ENCODE measurements around the gene DEPDC4. TPM values are rescaled to one million over a fixed set of nuclear protein-coding genes. Genes with fewer than 3 reads are reported as not detected.
"Not testable (repeated sequence)": the region's sequence is repeated elsewhere in the genome, so short reads cannot be mapped to it uniquely, and the experiment has no call there.

Gene DEPDC4
- total and polyA plus RNA-seq, 12 donors: 0.47 to 2.0 (median 0.77) TPM

- Histone ChIP-seq H3K36me3 (peaks cover 0 to 70% (median under 1%) of the 10 kb centered on the region in 9 donors), H3K4me1 (no peaks in the 10 kb centered on the region), H3K9me3 (no peaks in the 10 kb centered on the region), H3K27ac (no peak overlapping the region), H3K4me3 (no peak overlapping the region), H3K27me3 (no peaks in the 10 kb centered on the region)
- DNase-seq (no peak), ATAC-seq (no peak)
- intact Hi-C loops (cut with DNase I): no loop called here
- TF ChIP-seq CTCF (IDR thresholded peaks at IDR 0.05): no peak
- 74 to 89% methylated on average over 5 of the region's 5 CpGs for WGBS, 2 donors
Measured at GRCh38 chr12:100289038-100289437, 22.2 kb upstream of the DEPDC4 start.

- H3K4me3 ChIP-seq; H3K27ac ChIP-seq; ATAC-seq; H3K4me1 ChIP-seq; H3K9me3 ChIP-seq; DNase-seq; H3K27me3 ChIP-seq; intact Hi-C loops (cut with DNase I): not testable (repeated sequence)
- peaks cover 0 to 54% (median 11%) of the 10 kb centered on the region in 9 donors for H3K36me3 ChIP-seq
- 95 to 97% methylated on average over 12 of the region's 12 CpGs for WGBS, 2 donors
Measured at GRCh38 chr12:100284556-100284955, 17.7 kb upstream of the DEPDC4 start.

GRCh38 chr12:100279607-100280244 lies 12.8 kb upstream of the DEPDC4 start:
- DNase-seq (no peak), ATAC-seq (no peak)
- WGBS, 2 donors: 78 to 92% methylated on average over 1 of the region's 1 CpG
- Histone ChIP-seq H3K27ac (no peak overlapping the region), H3K27me3 (no peaks in the 10 kb centered on the region), H3K36me3 (peaks cover 0 to 25% (median 11%) of the 10 kb centered on the region in 9 donors), H3K9me3 (no peaks in the 10 kb centered on the region), H3K4me1 (peaks cover 0 to 11% (median 6%) of the 10 kb centered on the region in 9 donors), H3K4me3 (no peak overlapping the region)
- TF ChIP-seq CTCF (IDR thresholded peaks at IDR 0.05): no peak
- intact Hi-C loops (cut with DNase I): loop anchor here in 2 of 10 donors (5.0 to 10.0 kb wide), 2 partner anchors 33 to 55 kb away; no protein-coding TSS in a partner anchor

GRCh38 chr12:100279159-100279558 lies 12.3 kb upstream of the DEPDC4 start:
- WGBS, 2 donors: 94 to 97% methylated on average over 7 of the region's 7 CpGs
- no peak overlapping the region for H3K27ac ChIP-seq
- peaks cover 0 to 20% (median 9%) of the 10 kb centered on the region in 9 donors for H3K36me3 ChIP-seq
- H3K4me1 ChIP-seq: peaks cover 0 to 13% (median 7%) of the 10 kb centered on the region in 9 donors
- H3K4me3 ChIP-seq: no peak overlapping the region
- ATAC-seq (no peak), DNase-seq (no peak)
- no peaks in the 10 kb centered on the region for H3K9me3 ChIP-seq
- TF ChIP-seq CTCF (IDR thresholded peaks at IDR 0.05): no peak
- intact Hi-C loops (cut with DNase I): loop anchor here in 2 of 10 donors (5.0 to 10.0 kb wide), 2 partner anchors 33 to 56 kb away; no protein-coding TSS in a partner anchor
- no peaks in the 10 kb centered on the region for H3K27me3 ChIP-seq

- 90 to 93% methylated on average over 2 of the region's 2 CpGs for WGBS, 2 donors
- peaks cover 0 to 51% (median 29%) of the 10 kb centered on the region in 9 donors for H3K4me1 ChIP-seq
- DNase-seq: no peak
- ATAC-seq: no peak
- intact Hi-C loops (cut with DNase I): loop anchor here in 1 of 10 donors (10.0 kb wide), 1 partner anchor 61 kb away; no protein-coding TSS in a partner anchor
- no peak for TF ChIP-seq CTCF (IDR thresholded peaks at IDR 0.05)
- no peaks in the 10 kb centered on the region for H3K27me3 ChIP-seq
- H3K36me3 ChIP-seq: peaks cover 0 to 5% (median 0%) of the 10 kb centered on the region in 9 donors
- no peaks in the 10 kb centered on the region for H3K9me3 ChIP-seq
- no peak overlapping the region for H3K27ac ChIP-seq
- no peak overlapping the region for H3K4me3 ChIP-seq
Measured at GRCh38 chr12:100274291-100274690, 7.4 kb upstream of the DEPDC4 start.
